GM21723 (cell line): Measurements from ENCODE around the gene NKAIN1.
"Not testable (repeated sequence)": the region's sequence is repeated elsewhere in the genome, so short reads cannot be mapped to it uniquely, and the experiment has no call there.

Experiments
- ATAC-seq: cut with Tn5 transposase; IDR thresholded peaks from one replicate; pipeline ENCODE4 v1.9.1; 2021; ENCODE audit warnings: mild to moderate bottlenecking, moderate library complexity; ENCODE audit not compliant: unreplicated experiment

NKAIN1 gene

GRCh38 chr1:31154632-31155215 is 85.0 kb downstream of the NKAIN1 start:
- ATAC-seq: peak; percentile 27

- ATAC-seq: no peak
Measured at GRCh38 chr1:31154000-31154631, 85.6 kb downstream of the NKAIN1 start.

- no peak for ATAC-seq
Measured at GRCh38 chr1:31153423-31153822, 86.3 kb downstream of the NKAIN1 start.

- no peak for ATAC-seq
Measured at GRCh38 chr1:31152181-31152795, 87.4 kb downstream of the NKAIN1 start.

GRCh38 chr1:31151402-31151801 is 88.3 kb downstream of the NKAIN1 start:
- ATAC-seq: no peak

- ATAC-seq: no peak
Measured at GRCh38 chr1:31148409-31148808, 91.3 kb downstream of the NKAIN1 start.

GRCh38 chr1:31145648-31146047 is 94.0 kb downstream of the NKAIN1 start:
- no peak for ATAC-seq

GRCh38 chr1:31144442-31144841 is 95.2 kb downstream of the NKAIN1 start:
- no peak for ATAC-seq

GRCh38 chr1:31143455-31143854 is 96.2 kb downstream of the NKAIN1 start:
- ATAC-seq: no peak

GRCh38 chr1:31142406-31142805 is 97.3 kb downstream of the NKAIN1 start:
- no peak for ATAC-seq

- ATAC-seq: no peak
Measured at GRCh38 chr1:31140299-31140698, 99.4 kb downstream of the NKAIN1 start.

- not testable (repeated sequence) for ATAC-seq
Measured at GRCh38 chr1:31138797-31139521, 100.7 kb downstream of the NKAIN1 start.

GRCh38 chr1:31137873-31138272 is 101.8 kb downstream of the NKAIN1 start:
- ATAC-seq: not testable (repeated sequence)

- ATAC-seq: no peak
Measured at GRCh38 chr1:31135973-31136600, 103.6 kb downstream of the NKAIN1 start.

GRCh38 chr1:31133368-31133767 is 106.3 kb downstream of the NKAIN1 start:
- no peak for ATAC-seq
